Ovary (tissue), 10 donors: ENCODE results near the gene HEXIM2. TPM values are rescaled to one million over a fixed set of nuclear protein-coding genes. Genes with fewer than 3 reads are reported as not detected.

Experiments used
- DNase-seq, 5 donors: peaks; one replicate each; pipeline ENCODE4 v3.0.0-alpha.2; 2019 to 2020
- H3K27ac ChIP-seq, 2 donors: fragments of 200-600 bp; one replicate each; pipeline versions ENCODE4 v1.5.1 to v1.8.0; 2019 to 2022
- H3K27me3 ChIP-seq: fragments of 200-600 bp; one replicate; pipeline ENCODE4 v1.8.0; 2022
- H3K36me3 ChIP-seq: fragments of 200-600 bp; sonication (generic); one replicate; pipeline ENCODE4 v1.5.1; 2019
- H3K4me1 ChIP-seq: one replicate; pipeline ENCODE4 v1.8.1; 2013; ENCODE audit warnings: mild to moderate bottlenecking, moderate library complexity; ENCODE audit not compliant: insufficient read depth
- H3K4me3 ChIP-seq: fragments of 200-600 bp; sonication (generic); one replicate; pipeline ENCODE4 v1.5.1; 2017
- H3K9me3 ChIP-seq, 2 donors: fragments of 200-600 bp in 1 of 2; sonication (generic) in 1 of 2; one replicate each; pipeline versions ENCODE4 v1.5.1 to v1.8.1; 2013 to 2019; ENCODE audit warnings: mild to moderate bottlenecking in 1 of 2, moderate library complexity in 1 of 2
- EP300 ChIP-seq: sonication (generic); formaldehyde crosslinking; IDR thresholded peaks from one replicate; pipeline ENCODE4 v1.6.1; 2017; ENCODE audit warnings: antibody characterized with exemption
- POLR2A ChIP-seq: fragments of 450-650 bp; IDR thresholded peaks from one replicate; pipeline ENCODE4 v1.6.1; 2017; ENCODE audit warnings: antibody characterized with exemption, mild to moderate bottlenecking, moderate library complexity
- WGBS, 3 donors: extraction: QIAGEN DNeasy Blood & Tissue Kit in 1 of 3; methylation state at CpG; one replicate each; pipeline versions ENCODE4 v1.1.5 to v1.1.7; 2013 to 2017; 5-methylcytosine and 5-hydroxymethylcytosine counted together
- intact Hi-C, 4 donors: fragments of 100-400 bp; cut with DNase I; formaldehyde crosslinking; loops; one replicate each; pipeline versions ENCODE4 v1.11.0 to v1.15.1; 2022 to 2023
- long read RNA-seq, 3 donors: library from polyadenylated mRNA in 2 of 3; unstranded in 2 of 3; transcript quantifications; one replicate each; pipeline ENCODE4 v2.0.0 and lab custom pipeline, GENCODE V29; 2021 to 2026
- polyA plus RNA-seq, 2 donors: library from polyadenylated mRNA; stranded (reverse); fragments of 200-250 nt in 1 of 2; fragments of 350-450 nt in 1 of 2; fragmentation: Illumina TruSeq in 1 of 2; extraction: RNeasy Lipid Tissue Mini Kit (QIAGEN cat#74804) in 1 of 2; gene quantifications; one replicate each; pipeline ENCODE4 v1.2.3, GENCODE V29; 2013 to 2014
- total RNA-seq, 7 donors: library from RNA; depleted of rRNA in 2 of 7; stranded (reverse); fragments of >200 nt in 2 of 7; fragmentation: NEBNext Ultra II Directional in 3 of 7; extraction: Animal tissue kit (Norgen Biotek cat#: 25700) in 3 of 7; gene quantifications; one replicate each; pipeline versions ENCODE4 v1.1.0 to v1.2.4, GENCODE V29; 2016 to 2023
- TF ChIP-seq, protein P1 (sequence below), 3 donors: fragments of 450-650 bp in 2 of 3; fragments of 200-600 bp in 1 of 3; IDR thresholded peaks; one replicate each; pipeline versions ENCODE4 v1.5.1 to v1.8.0; 2016 to 2022; ENCODE audit warnings: antibody characterized with exemption in 3 of 3, mild to moderate bottlenecking in 1 of 3
- donor health status: DM: no; HTN: no; CAD: no; lungs with moderate emphysema.
- donor health status: DM: no; HTN: no; CAD: no.
- donor health status: Bipolar disorder and iron deficiency.
- donor health status: DM: yes; HTN: yes; CAD: no.
- donor health status: DM: no; HTN: no; CAD: no.
- donor health status: DM: yes; HTN: yes; CAD: no.

The HEXIM2 gene, protein sequence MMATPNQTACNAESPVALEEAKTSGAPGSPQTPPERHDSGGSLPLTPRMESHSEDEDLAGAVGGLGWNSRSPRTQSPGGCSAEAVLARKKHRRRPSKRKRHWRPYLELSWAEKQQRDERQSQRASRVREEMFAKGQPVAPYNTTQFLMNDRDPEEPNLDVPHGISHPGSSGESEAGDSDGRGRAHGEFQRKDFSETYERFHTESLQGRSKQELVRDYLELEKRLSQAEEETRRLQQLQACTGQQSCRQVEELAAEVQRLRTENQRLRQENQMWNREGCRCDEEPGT
- 1 to 10 TPM; 3.4 to 9.1 (median 5.5) TPM for total RNA-seq
- polyA plus RNA-seq = 1 to 10 TPM; 1.7 to 8.9 TPM
- long read RNA-seq, donor 1, partial matches to known transcripts = 3 of 16 reads
- long read RNA-seq, donor 1, other reads (novel, unspliced or antisense) = 1 of 16 reads
- long read RNA-seq, donor 2, partial matches to known transcripts = 0 of 13 reads
- long read RNA-seq, donor 2, other reads (novel, unspliced or antisense) = 0 of 13 reads
- long read RNA-seq, donor 3, transcript HEXIM2-207 (3 exons, 1,246 nt) = major isoform, 5 of 9 reads
- long read RNA-seq, donor 3, partial matches to known transcripts = 0 of 9 reads
- long read RNA-seq, donor 3, other reads (novel, unspliced or antisense) = 1 of 9 reads

DNA sequence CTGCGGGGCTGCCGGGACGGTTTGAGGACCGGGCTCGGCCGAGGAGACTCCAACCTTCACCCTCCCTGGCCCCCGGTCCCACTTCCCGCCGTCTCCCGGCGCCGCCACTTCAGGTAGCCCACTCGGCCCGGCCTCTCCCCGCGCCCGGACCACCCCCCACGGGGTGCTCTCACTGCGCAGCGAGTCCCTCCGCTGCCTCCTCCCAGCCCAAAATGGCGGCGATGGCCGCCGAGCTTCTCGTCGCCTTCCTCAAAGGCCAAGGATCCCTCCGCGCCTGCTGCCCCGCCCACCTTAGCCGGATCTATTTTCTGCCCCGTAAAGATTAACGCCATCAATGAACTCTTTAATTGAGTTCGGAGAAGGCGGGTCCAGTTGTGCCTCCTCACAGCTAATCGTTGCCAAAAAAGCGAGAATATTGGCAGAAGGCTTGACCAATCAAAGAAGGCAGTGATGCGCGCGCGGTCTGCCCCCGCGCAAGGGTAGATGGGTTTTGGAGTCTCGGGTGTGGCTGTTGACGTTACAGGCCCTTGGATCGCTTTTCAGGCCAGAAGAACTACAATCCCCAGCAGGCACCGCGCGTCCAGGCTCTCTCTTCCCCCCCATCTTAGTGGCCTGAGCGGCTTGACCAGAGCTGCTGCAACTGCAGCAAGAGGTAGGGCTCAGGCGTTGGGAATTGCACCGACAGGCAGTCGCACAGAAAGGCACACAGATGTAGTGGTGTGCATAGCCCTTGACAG lies at the start of gene HEXIM2:
HEXIM2 (plus strand) TSS at position 588 of the 737 bp plus-strand sequence. CDS start 919 bp downstream, outside the sequence.
- H3K4me3 ChIP-seq = peak within 1 kb of the TSS; percentile 90
- H3K9me3 ChIP-seq = no peaks in the 10 kb centered on the region
- H3K36me3 ChIP-seq = no peaks in the 10 kb centered on the region
- DNase-seq = peak; percentile 96 to 99 (median 98)
- peak; percentile 74 for TF ChIP-seq EP300
- TF ChIP-seq, protein P1, sequence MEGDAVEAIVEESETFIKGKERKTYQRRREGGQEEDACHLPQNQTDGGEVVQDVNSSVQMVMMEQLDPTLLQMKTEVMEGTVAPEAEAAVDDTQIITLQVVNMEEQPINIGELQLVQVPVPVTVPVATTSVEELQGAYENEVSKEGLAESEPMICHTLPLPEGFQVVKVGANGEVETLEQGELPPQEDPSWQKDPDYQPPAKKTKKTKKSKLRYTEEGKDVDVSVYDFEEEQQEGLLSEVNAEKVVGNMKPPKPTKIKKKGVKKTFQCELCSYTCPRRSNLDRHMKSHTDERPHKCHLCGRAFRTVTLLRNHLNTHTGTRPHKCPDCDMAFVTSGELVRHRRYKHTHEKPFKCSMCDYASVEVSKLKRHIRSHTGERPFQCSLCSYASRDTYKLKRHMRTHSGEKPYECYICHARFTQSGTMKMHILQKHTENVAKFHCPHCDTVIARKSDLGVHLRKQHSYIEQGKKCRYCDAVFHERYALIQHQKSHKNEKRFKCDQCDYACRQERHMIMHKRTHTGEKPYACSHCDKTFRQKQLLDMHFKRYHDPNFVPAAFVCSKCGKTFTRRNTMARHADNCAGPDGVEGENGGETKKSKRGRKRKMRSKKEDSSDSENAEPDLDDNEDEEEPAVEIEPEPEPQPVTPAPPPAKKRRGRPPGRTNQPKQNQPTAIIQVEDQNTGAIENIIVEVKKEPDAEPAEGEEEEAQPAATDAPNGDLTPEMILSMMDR (IDR thresholded peaks at IDR 0.05) = no peak
- TF ChIP-seq POLR2A = peak; percentile 99
- peak within 1 kb of the TSS; percentile 93 to 99 for H3K27ac ChIP-seq
- WGBS, 3 donors = 0 to 1% (median 0%) methylated on average over 46 to 53 of the region's 53 CpGs
- intact Hi-C loops = loop anchor here in 1 of 4 donors (1.0 to 2.0 kb wide), 2 partner anchors 12 to 27 kb away; partner anchors contain the start of gene ACBD4
- peaks cover 13% of the 10 kb centered on the region for H3K4me1 ChIP-seq
- no peaks in the 10 kb centered on the region for H3K27me3 ChIP-seq

DNA sequence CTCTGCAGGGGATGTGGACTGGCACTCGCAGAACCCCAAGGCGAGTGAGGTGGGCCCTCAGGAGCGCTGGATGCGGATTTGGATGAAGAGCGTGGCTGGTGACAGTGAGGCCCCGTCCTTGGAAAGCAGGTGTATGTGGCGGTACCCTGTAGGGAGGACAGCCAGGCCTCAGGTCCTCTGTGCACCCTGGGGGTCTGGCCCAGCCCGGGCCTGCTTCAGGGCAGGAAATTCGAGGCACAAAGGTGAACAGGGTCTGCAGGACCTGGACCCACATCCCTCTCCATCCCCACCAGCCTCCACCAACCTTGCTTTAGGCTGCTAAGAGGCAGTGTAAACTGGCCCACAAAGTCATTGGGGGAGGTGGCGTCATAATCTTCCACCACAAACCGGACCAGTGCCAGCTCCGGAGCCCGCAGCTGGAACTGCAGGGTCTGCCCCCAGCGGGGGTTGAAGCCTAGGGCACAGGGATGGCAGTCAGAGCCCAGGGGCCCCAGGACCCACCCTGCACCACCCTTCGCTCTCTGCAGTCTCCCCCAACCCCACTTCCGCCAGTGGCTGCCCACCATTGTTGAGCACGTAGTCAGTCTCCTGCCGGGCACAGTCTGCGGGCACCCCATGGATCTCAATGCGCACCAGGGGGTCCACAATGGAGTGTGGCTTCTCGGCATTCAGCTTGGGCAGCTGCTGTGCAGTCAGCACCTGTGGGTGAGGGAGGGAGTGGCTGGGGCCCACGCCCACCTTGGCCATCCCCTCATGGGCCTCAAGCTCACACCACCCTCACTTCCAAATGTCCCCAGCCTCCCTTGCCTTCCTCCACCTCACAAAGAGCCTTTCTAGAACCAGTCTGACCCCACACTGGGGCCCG lies 48.9 kb upstream of the HEXIM2 start:
- Histone ChIP-seq H3K4me1 (peaks cover 9% of the 10 kb centered on the region), H3K36me3 (no peaks in the 10 kb centered on the region), H3K4me3 (no peak overlapping the region), H3K9me3 (no peaks in the 10 kb centered on the region), H3K27ac (peak overlapping the region in 1 of 2 donors; percentile 71), H3K27me3 (no peaks in the 10 kb centered on the region)
- DNase-seq = no peak
- TF ChIP-seq POLR2A (no peak), EP300 (no peak)
- TF ChIP-seq, protein P1 (IDR thresholded peaks at IDR 0.05) = no peak
- 92 to 95% (median 94%) methylated on average over 23 of the region's 23 CpGs for WGBS, 3 donors
- intact Hi-C loops = loop anchor here in 1 of 4 donors (10.0 kb wide), 1 partner anchor 198 kb away; the partner anchor contains the start of gene GFAP

DNA sequence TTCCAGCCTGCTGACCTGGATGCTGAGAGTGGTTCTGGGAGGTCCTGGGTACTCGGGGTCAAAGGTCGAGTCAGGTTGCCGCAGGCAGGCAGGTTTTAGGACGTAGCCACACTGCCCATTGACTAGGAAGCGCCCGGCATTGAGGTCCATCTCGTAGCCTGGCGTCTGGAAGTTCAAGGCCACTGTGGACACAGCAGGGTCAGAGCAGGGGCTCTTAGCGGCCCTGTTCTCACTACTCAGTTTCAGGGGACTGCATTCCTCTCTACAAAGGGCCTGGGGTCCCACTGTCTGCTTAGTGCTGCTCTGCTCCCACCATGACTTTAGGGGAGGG lies 48.3 kb upstream of the HEXIM2 start:
- no peak for TF ChIP-seq EP300
- TF ChIP-seq, protein P1 (IDR thresholded peaks at IDR 0.05) = no peak
- no peak for TF ChIP-seq POLR2A
- peak in 1 of 5 donors; percentile 32 for DNase-seq
- 64 to 85% methylated on average over 7 to 9 of the region's 9 CpGs; no CpG with 5 or more reads in 1 of the 3 donors for WGBS, 3 donors
- no peaks in the 10 kb centered on the region for H3K27me3 ChIP-seq
- no peak overlapping the region for H3K4me3 ChIP-seq
- H3K9me3 ChIP-seq = no peaks in the 10 kb centered on the region
- peak overlapping the region in 1 of 2 donors; percentile 52 for H3K27ac ChIP-seq
- H3K36me3 ChIP-seq = no peaks in the 10 kb centered on the region
- intact Hi-C loops = loop anchor here in 1 of 4 donors (10.0 kb wide), 1 partner anchor 199 kb away; the partner anchor contains the start of gene GFAP
- H3K4me1 ChIP-seq = peaks cover 9% of the 10 kb centered on the region
